Parathyroid adenoma (tissue), 2 donors: ENCODE results near the gene RAE1.

ENCODE experiments used
- H2AFZ ChIP-seq: fragments of 300-600 bp; sonication (generic); one replicate; pipeline ENCODE4 v1.7.0; 2017; ENCODE audit warnings: antibody characterized with exemption, mild to moderate bottlenecking
- H3K27ac ChIP-seq: fragments of 300-600 bp; sonication (generic); one replicate; pipeline ENCODE4 v1.7.0; 2017
- H3K27me3 ChIP-seq: fragments of 300-600 bp; sonication (generic); one replicate; pipeline ENCODE4 v1.7.0; 2017; ENCODE audit warnings: low read length; ENCODE audit not compliant: control insufficient read depth, insufficient read depth
- H3K36me3 ChIP-seq: fragments of 300-600 bp; sonication (generic); one replicate; pipeline ENCODE4 v1.7.0; 2017; ENCODE audit warnings: low read length; ENCODE audit not compliant: control insufficient read depth, insufficient read depth
- H3K4me1 ChIP-seq: fragments of 300-600 bp; sonication (generic); one replicate; pipeline ENCODE4 v1.7.0; 2017; ENCODE audit warnings: control low read depth
- H3K4me2 ChIP-seq: fragments of 300-600 bp; sonication (generic); one replicate; pipeline ENCODE4 v1.7.0; 2017; ENCODE audit warnings: low read length
- H3K4me3 ChIP-seq: fragments of 300-600 bp; sonication (generic); one replicate; pipeline ENCODE4 v1.7.0; 2017; ENCODE audit warnings: low read depth, low read length
- H3K79me2 ChIP-seq: fragments of 300-600 bp; sonication (generic); one replicate; pipeline ENCODE4 v1.7.0; 2017; ENCODE audit warnings: control low read depth
- H3K9ac ChIP-seq: fragments of 300-600 bp; sonication (generic); one replicate; pipeline ENCODE4 v1.7.0; 2017; ENCODE audit warnings: mild to moderate bottlenecking
- H3K9me3 ChIP-seq: fragments of 300-600 bp; sonication (generic); one replicate; pipeline ENCODE4 v1.7.0; 2017; ENCODE audit warnings: low read length; ENCODE audit not compliant: control insufficient read depth
- TF ChIP-seq, protein P1 (sequence below): fragments of 300-600 bp; sonication (generic); IDR thresholded peaks from one replicate; pipeline ENCODE4 v1.7.0; 2017; ENCODE audit warnings: antibody characterized with exemption, mild to moderate bottlenecking
- donor health status: primary hyperparathyroidism.

RAE1 gene

DNA sequence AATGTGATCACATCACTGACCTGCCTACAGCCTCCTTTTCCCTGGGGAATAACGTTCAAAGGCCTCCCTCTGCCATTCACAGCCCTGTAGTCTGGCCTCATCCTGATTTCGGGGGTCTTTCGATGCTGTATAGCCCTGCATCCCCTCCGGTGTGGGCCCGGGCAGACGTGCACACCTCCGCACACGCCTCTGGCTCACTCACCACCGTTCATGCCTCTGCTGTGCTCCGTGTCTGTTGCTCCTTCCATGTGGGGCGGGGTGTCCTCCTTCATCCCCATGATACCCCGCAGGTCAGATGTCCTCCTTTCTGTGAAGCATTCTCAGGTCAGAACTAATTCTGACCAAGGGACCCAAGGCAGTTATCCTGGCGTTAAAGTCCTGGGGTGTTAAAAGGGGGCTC is 26.3 kb downstream of the RAE1 start:
- Histone ChIP-seq H3K4me1 (no peaks in the 10 kb centered on the region), H3K79me2 (no peaks in the 10 kb centered on the region), H3K4me2 (no peak overlapping the region), H3K4me3 (no peak overlapping the region), H3K36me3 (no peaks in the 10 kb centered on the region), H3K27me3 (no peaks in the 10 kb centered on the region), H3K9ac (no peak overlapping the region), H3K9me3 (no peaks in the 10 kb centered on the region), H3K27ac (no peak overlapping the region), H2AFZ (no peak overlapping the region)
- TF ChIP-seq, protein P1, sequence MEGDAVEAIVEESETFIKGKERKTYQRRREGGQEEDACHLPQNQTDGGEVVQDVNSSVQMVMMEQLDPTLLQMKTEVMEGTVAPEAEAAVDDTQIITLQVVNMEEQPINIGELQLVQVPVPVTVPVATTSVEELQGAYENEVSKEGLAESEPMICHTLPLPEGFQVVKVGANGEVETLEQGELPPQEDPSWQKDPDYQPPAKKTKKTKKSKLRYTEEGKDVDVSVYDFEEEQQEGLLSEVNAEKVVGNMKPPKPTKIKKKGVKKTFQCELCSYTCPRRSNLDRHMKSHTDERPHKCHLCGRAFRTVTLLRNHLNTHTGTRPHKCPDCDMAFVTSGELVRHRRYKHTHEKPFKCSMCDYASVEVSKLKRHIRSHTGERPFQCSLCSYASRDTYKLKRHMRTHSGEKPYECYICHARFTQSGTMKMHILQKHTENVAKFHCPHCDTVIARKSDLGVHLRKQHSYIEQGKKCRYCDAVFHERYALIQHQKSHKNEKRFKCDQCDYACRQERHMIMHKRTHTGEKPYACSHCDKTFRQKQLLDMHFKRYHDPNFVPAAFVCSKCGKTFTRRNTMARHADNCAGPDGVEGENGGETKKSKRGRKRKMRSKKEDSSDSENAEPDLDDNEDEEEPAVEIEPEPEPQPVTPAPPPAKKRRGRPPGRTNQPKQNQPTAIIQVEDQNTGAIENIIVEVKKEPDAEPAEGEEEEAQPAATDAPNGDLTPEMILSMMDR = no peak

DNA sequence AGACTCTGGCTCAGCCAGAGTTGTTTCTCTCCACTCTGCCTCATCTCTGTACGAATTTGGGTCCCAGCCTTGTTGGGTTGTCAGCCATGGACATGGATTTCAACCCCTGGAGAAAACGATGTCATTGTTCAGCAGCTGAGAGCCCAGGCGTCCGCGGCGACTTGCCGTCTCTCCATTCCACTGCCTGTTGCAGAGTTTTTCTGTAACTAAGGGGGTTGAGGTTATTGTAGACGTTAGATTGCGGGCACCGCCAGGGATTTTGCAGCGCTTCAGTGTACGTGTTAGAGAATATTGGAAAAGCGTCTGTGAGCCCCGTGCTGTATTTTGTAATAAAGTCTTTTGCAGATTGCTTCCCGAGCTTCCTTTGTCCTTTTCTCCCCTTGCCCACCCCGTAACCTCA is 27.1 kb downstream of the RAE1 start:
- TF ChIP-seq, protein P1 = no peak
- H3K27me3 ChIP-seq = no peaks in the 10 kb centered on the region
- no peaks in the 10 kb centered on the region for H3K9me3 ChIP-seq

DNA sequence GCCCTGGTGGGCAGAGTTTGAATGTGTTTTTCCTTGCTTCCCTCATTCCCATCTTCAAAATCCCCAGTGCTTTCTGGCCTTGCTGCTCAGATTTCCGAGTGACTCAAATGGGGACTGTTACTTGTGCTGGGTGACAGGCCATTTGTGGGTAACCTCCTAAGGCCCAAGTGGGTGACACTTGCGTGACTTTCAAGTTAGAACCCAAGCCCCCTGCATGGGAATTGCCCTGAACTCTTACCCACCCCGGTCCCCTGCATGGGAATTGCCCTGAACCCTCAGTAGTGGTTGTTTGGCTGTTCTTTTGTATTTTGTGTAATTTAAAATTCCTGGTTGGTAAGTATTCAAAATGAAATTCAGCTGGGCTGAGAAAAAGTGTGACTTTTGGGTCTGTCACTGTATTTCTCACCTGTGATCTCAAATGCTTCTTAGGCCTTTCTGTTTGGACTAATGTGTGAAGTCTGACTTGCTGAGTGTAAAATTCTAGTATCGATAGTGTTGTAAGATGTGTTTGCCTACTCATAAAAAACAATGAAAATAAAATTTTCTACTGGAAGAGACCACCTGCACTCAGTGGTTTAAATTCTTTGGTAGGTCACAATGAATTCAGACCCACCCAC is 27.7 kb downstream of the RAE1 start:
- no peak overlapping the region for H3K4me2 ChIP-seq
- no peaks in the 10 kb centered on the region for H3K9me3 ChIP-seq
- H3K27me3 ChIP-seq = no peaks in the 10 kb centered on the region
- H3K79me2 ChIP-seq = no peaks in the 10 kb centered on the region
- no peaks in the 10 kb centered on the region for H3K36me3 ChIP-seq
- no peak overlapping the region for H3K4me3 ChIP-seq
- no peak overlapping the region for H2AFZ ChIP-seq
- TF ChIP-seq, protein P1 = no peak
- no peaks in the 10 kb centered on the region for H3K4me1 ChIP-seq
- H3K9ac ChIP-seq = no peak overlapping the region
- no peak overlapping the region for H3K27ac ChIP-seq

More for the DNA sequence above, 27.1 kb downstream of the RAE1 start:
- no peaks in the 10 kb centered on the region for H3K36me3 ChIP-seq
- no peak overlapping the region for H2AFZ ChIP-seq
- no peak overlapping the region for H3K4me2 ChIP-seq
- no peak overlapping the region for H3K27ac ChIP-seq
- no peaks in the 10 kb centered on the region for H3K79me2 ChIP-seq
- H3K4me1 ChIP-seq = no peaks in the 10 kb centered on the region
- H3K4me3 ChIP-seq = no peak overlapping the region
- H3K9ac ChIP-seq = no peak overlapping the region

DNA sequence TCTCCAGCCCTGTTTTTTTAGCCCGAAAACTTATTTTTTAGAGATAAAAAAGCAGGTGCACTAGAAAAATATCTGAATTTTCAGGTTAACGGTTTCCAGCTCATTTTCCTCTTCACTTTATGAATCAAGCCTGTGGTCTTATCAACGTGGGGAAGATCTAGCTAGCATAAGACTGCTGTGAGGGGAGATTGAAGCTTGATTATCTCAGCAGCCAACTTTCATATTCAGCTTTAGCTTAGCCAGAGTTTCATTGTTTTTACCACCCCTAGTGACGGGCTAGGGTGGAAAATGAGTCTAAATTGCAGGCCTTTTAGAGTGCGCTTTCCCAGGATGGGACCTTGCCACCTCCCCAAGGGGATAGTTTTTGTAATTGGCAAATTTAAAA is 28.2 kb downstream of the RAE1 start:
- Histone ChIP-seq H3K4me1 (no peaks in the 10 kb centered on the region), H3K4me2 (no peak overlapping the region), H3K9me3 (no peaks in the 10 kb centered on the region), H3K27ac (no peak overlapping the region), H3K9ac (no peak overlapping the region), H3K4me3 (no peak overlapping the region), H3K79me2 (no peaks in the 10 kb centered on the region), H2AFZ (no peak overlapping the region), H3K36me3 (no peaks in the 10 kb centered on the region), H3K27me3 (no peaks in the 10 kb centered on the region)
- TF ChIP-seq, protein P1 = no peak

DNA sequence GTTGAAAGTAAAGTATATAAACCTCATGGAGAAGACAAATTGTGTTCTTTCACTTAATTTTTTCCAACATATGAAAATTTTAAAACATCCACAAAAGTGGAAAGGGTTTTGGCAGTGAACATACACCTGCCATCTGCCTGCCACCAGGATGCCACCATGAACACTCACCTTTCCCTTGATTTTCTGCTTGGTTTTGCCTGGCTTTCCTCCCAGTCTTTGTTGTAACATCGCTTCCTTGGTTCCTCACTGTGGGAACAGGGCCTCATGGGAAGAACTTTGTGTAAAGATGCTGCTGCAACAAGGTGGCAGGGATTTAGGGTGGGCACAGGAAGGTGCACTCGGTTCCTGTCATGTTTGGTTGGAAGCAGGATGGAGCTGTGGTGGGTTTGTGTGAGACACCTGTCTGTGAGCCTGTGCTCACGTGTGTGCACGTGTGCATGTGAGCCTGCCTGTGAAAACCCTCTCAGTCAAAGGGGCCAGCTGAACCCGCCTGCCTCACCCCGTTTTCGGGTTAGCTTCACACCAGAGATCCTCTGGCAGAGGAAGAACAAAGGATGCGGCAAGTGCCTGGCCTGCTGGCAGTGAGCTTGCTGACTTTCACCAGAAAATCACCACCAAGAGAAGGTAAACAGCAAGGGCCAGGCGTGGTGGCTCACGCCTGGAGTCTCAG is 29.2 kb downstream of the RAE1 start:
- no peaks in the 10 kb centered on the region for H3K9me3 ChIP-seq
- no peaks in the 10 kb centered on the region for H3K36me3 ChIP-seq
- H3K79me2 ChIP-seq = no peaks in the 10 kb centered on the region
- H2AFZ ChIP-seq = no peak overlapping the region
- no peaks in the 10 kb centered on the region for H3K4me1 ChIP-seq
- no peaks in the 10 kb centered on the region for H3K27me3 ChIP-seq
- H3K27ac ChIP-seq = no peak overlapping the region
- no peak overlapping the region for H3K4me2 ChIP-seq
- TF ChIP-seq, protein P1 = no peak
- H3K4me3 ChIP-seq = no peak overlapping the region
- no peak overlapping the region for H3K9ac ChIP-seq
